HG03159 (cell line): ENCODE measurements around the gene SERPINC1.
"Not testable (repeated sequence)": the region's sequence is repeated elsewhere in the genome, so short reads cannot be mapped to it uniquely, and the experiment has no call there.

Experiments
- ATAC-seq: cut with Tn5 transposase; IDR thresholded peaks from one replicate; pipeline ENCODE4 v1.9.1; 2021; ENCODE audit warnings: mild to moderate bottlenecking, moderate library complexity; ENCODE audit not compliant: unreplicated experiment

SERPINC1 gene

GRCh38 chr1:173863224-173864161 is 53.6 kb downstream of the SERPINC1 start:
- no peak for ATAC-seq

- no peak for ATAC-seq
Measured at GRCh38 chr1:173862769-173863223, 54.3 kb downstream of the SERPINC1 start.

- ATAC-seq: not testable (repeated sequence)
Measured at GRCh38 chr1:173862146-173862768, 54.9 kb downstream of the SERPINC1 start.

- no peak for ATAC-seq
Measured at GRCh38 chr1:173861731-173862145, 55.4 kb downstream of the SERPINC1 start.

- no peak for ATAC-seq
Measured at GRCh38 chr1:173860065-173860464, 57.1 kb downstream of the SERPINC1 start.

- ATAC-seq: not testable (repeated sequence)
Measured at GRCh38 chr1:173859547-173859946, 57.6 kb downstream of the SERPINC1 start.

- no peak for ATAC-seq
Measured at GRCh38 chr1:173857363-173857917, 59.7 kb downstream of the SERPINC1 start.

- ATAC-seq: no peak
Measured at GRCh38 chr1:173856903-173857302, 60.2 kb downstream of the SERPINC1 start.

- ATAC-seq: no peak
Measured at GRCh38 chr1:173856014-173856413, 61.1 kb downstream of the SERPINC1 start.
